Endothelial cell of umbilical vein (primary cell): ENCODE measurements around the gene SMIM38. TPM values are rescaled to one million over a fixed set of nuclear protein-coding genes. Genes with fewer than 3 reads are reported as not detected.

ENCODE experiments used
- BruUV-seq: library from RNA; stranded (reverse); fragments of 400-500 nt; replicated peaks from 2 replicates; lab custom pipeline; 2021; lab: Mats Ljungman, UMichigan
- CTCF ChIA-PET: fragments of 300-600, 350-600 bp; sonication (Branson Sonifier 250); formaldehyde crosslinking; loops from one replicate; lab custom pipeline; 2021; ENCODE audit warnings: antibody characterized with exemption, inconsistent platforms; lab: Charles Lee
- POLR2A ChIA-PET: fragments of 300-600, 350-600 bp; sonication (Branson Sonifier 250); formaldehyde crosslinking; loops from one replicate; lab custom pipeline; 2021; ENCODE audit warnings: antibody characterized with exemption, inconsistent platforms; lab: Charles Lee
- DNase-seq: peaks from one replicate; pipeline ENCODE4 v3.0.0-alpha.2; 2011; ENCODE audit warnings: low read depth, low spot score
- FAIRE-seq: peaks from 2 replicates; lab custom pipeline; 2011; peaks lifted over from hg19 to GRCh38; lab: Jason Lieb, UNC
- H2AFZ ChIP-seq: 2 replicates; pipeline ENCODE4 v1.6.0; 2012; ENCODE audit warnings: low read depth, low read length, control low read depth, inconsistent platforms
- H3K27ac ChIP-seq: 2 replicates; pipeline ENCODE4 v1.5.1; 2011; ENCODE audit warnings: low read depth, mild to moderate bottlenecking, control low read depth, low read length, moderate library complexity; ENCODE audit not compliant: insufficient read depth
- H3K27me3 ChIP-seq, 2 experiments: 2 replicates each; pipeline versions ENCODE4 v1.6.0 to v1.6.1; 2011; ENCODE audit warnings: low read length in 2 of 2, mixed read lengths in 1 of 2; ENCODE audit not compliant: control insufficient read depth in 2 of 2, insufficient read depth in 2 of 2
- H3K36me3 ChIP-seq, 2 experiments: 2 replicates in 1 of 2; 3 replicates in 1 of 2; pipeline ENCODE4 v1.5.1; 2011; ENCODE audit warnings: low read length in 2 of 2, mild to moderate bottlenecking in 1 of 2, moderate library complexity in 1 of 2; ENCODE audit not compliant: control insufficient read depth in 2 of 2, insufficient read depth in 2 of 2; ENCODE audit errors: extremely low read depth in 1 of 2
- H3K4me1 ChIP-seq: 3 replicates; pipeline ENCODE4 v1.5.1; 2011; ENCODE audit warnings: mild to moderate bottlenecking, low read length; ENCODE audit not compliant: control insufficient read depth, insufficient read depth; ENCODE audit errors: extremely low read depth
- H3K4me2 ChIP-seq: 2 replicates; pipeline ENCODE4 v1.6.1; 2011; ENCODE audit warnings: low read length, control low read depth, mixed read lengths; ENCODE audit not compliant: insufficient read depth
- H3K4me3 ChIP-seq, 3 experiments: fragments of 200-600 bp in 1 of 3; sonication (generic), shearing (Covaris generic) in 1 of 3; replicated peaks in 1 of 3; 2 replicates each; pipeline ENCODE4 v1.5.1; 2011 to 2016; ENCODE audit warnings: control low read depth in 3 of 3, low read length in 3 of 3, mild to moderate bottlenecking in 2 of 3, inconsistent platforms in 1 of 3, low read depth in 1 of 3, moderate library complexity in 1 of 3; ENCODE audit not compliant: insufficient read depth in 1 of 3
- H3K79me2 ChIP-seq: 2 replicates; pipeline ENCODE4 v1.6.0; 2012; ENCODE audit warnings: low read length, inconsistent platforms; ENCODE audit not compliant: control insufficient read depth, insufficient read depth
- H3K9ac ChIP-seq: replicated peaks from 2 replicates; pipeline ENCODE3; 2011; ENCODE audit warnings: low read length, control low read depth; ENCODE audit not compliant: insufficient read depth; ENCODE audit errors: extremely low read depth
- H3K9me1 ChIP-seq: replicated peaks from 3 replicates; pipeline ENCODE4 v1.6.0; 2011; ENCODE audit warnings: mild to moderate bottlenecking, low read length; ENCODE audit not compliant: control insufficient read depth, insufficient read depth; ENCODE audit errors: extremely low read depth
- H3K9me3 ChIP-seq: replicated peaks from 2 replicates; pipeline ENCODE4 v1.5.1; 2012; ENCODE audit warnings: low read length, inconsistent platforms; ENCODE audit not compliant: control insufficient read depth, insufficient read depth
- H4K20me1 ChIP-seq: replicated peaks from 2 replicates; pipeline ENCODE3; 2011; ENCODE audit warnings: mild to moderate bottlenecking, low read length; ENCODE audit not compliant: control insufficient read depth, insufficient read depth; ENCODE audit errors: extremely low read depth
- EZH2 ChIP-seq: IDR thresholded peaks from 2 replicates; pipeline ENCODE4 v1.6.1; 2012; ENCODE audit warnings: borderline replicate concordance, low read depth, mild to moderate bottlenecking, moderate library complexity, low read length, inconsistent platforms; ENCODE audit not compliant: severe bottlenecking
- FOS ChIP-seq: IDR thresholded peaks from 2 replicates; pipeline ENCODE4 v1.6.1; 2011; ENCODE audit warnings: mild to moderate bottlenecking, low read length, moderate library complexity, borderline replicate concordance; ENCODE audit not compliant: insufficient read depth
- GATA2 ChIP-seq: IDR thresholded peaks from 2 replicates; pipeline ENCODE4 v1.7.0; 2011; ENCODE audit warnings: low read depth, mild to moderate bottlenecking, moderate library complexity, mixed read lengths, low read length; ENCODE audit not compliant: insufficient read length, insufficient read depth
- JUN ChIP-seq: IDR thresholded peaks from 2 replicates; pipeline ENCODE4 v1.6.1; 2011; ENCODE audit warnings: borderline replicate concordance, low read depth; ENCODE audit not compliant: insufficient read length, insufficient read depth
- MYC ChIP-seq: IDR thresholded peaks from one replicate; pipeline ENCODE4 v1.6.1; 2011; ENCODE audit warnings: mild to moderate bottlenecking, low read depth, low read length
- POLR2A ChIP-seq: IDR thresholded peaks from 2 replicates; pipeline ENCODE4 v1.6.1; 2012; ENCODE audit warnings: low read depth, mild to moderate bottlenecking, control low read depth, low read length
- POLR2AphosphoS5 ChIP-seq: IDR thresholded peaks from 2 replicates; pipeline ENCODE4 v1.6.1; 2012; ENCODE audit warnings: low read depth, mild to moderate bottlenecking, control low read depth, low read length, moderate library complexity; ENCODE audit not compliant: insufficient read depth
- dilution Hi-C: fragments of 300-500 bp; cut with MboI; formaldehyde crosslinking; loops from one replicate; pipeline ENCODE4 v1.15.0; 2019; ENCODE audit warnings: low sequenced_read_pairs; ENCODE audit not compliant: extremely low pct_ligation_motif_present
- intact Hi-C: fragments of 100-400 bp; cut with micrococcal nuclease; formaldehyde crosslinking; loops from one replicate; pipeline ENCODE4 v1.10.0; 2022
- polyA plus RNA-seq, 4 experiments: library from polyadenylated mRNA; depleted of rRNA in 3 of 4; stranded (reverse) in 3 of 4; unstranded in 1 of 4; fragments of >200 nt; gene quantifications; 2 replicates each; pipeline versions ENCODE4 v1.2.1 to v1.2.3, GENCODE V29; 2011 to 2012; ENCODE audit warnings: missing spikeins in 1 of 4
- total RNA-seq: library from RNA; stranded (reverse); gene quantifications from 2 replicates; pipeline ENCODE4 v1.2.3, GENCODE V29; 2021
- TF ChIP-seq, protein P1 (sequence below): IDR thresholded peaks from 2 replicates; pipeline ENCODE4 v1.6.1; 2011; ENCODE audit not compliant: insufficient read depth, insufficient read length
- TF ChIP-seq, protein P2 (sequence below), 2 donors: IDR thresholded peaks; 1 replicate in 1 of 2; 2 replicates in 1 of 2; pipeline ENCODE4 v1.5.1; 2011; ENCODE audit warnings: low read length in 2 of 2, mild to moderate bottlenecking in 2 of 2, moderate library complexity in 2 of 2, control low read depth in 1 of 2, inconsistent platforms in 1 of 2, low read depth in 1 of 2; ENCODE audit not compliant: insufficient read depth in 1 of 2; ENCODE audit errors: extremely low read depth in 1 of 2

SMIM38 gene
- total and polyA plus RNA-seq, 2 donors (not counting 3 experiments of a cell fraction or from before 2014, with no cell fraction given), result 0.03 TPM; not detected in 1

DNA sequence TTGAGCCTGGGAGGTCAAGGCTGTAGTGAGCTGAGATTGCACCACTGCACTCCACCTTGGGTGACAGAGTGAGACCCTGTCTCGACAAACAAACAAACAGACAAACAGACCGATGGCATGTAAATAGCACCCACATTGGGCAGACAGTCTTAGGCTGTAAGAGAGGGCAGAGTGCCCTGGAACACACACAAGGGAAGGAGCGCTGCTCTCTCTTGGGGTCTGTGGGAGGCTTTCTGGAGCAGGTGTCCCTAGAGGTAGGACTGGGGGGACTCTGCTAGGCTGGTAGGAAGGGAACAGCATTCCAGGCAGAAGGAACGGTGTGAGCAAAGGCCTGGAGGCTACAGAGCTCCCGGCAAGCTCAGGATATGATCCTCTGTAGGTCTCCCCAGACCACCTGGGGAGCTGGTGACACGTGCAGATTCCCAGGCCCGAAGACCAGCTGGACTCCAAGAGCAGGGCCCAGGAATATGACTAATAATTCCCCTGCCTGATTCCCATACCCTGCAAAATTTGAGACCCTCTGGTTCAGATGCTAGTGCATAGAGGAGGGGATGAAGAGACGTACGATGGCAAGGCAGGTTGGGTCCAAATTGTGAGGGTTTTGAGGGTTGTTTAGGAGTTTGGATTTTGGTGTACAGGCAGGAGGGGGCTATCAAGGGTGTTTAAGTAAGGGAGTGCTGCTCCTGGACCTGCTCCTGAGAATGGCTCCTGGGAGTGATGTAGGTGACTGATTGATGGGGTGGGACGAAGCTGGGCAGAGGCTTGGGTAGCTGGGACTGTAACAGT, 11.6 kb downstream of the SMIM38 start:
- dilution Hi-C loops, result no loop called here
- FAIRE-seq (no peak), DNase-seq (no peak)
- Histone ChIP-seq H3K79me2 (no peaks in the 10 kb centered on the region), H3K36me3 (no peaks in the 10 kb centered on the region), H3K4me3 (no peak overlapping the region), H3K4me2 (no peak overlapping the region), H3K9me1 (no peaks in the 10 kb centered on the region), H3K27me3 (peaks cover 2 to 4% of the 10 kb centered on the region in 2 experiments), H3K27ac (no peak overlapping the region), H4K20me1 (no peaks in the 10 kb centered on the region), H3K9ac (no peak overlapping the region), H3K9me3 (no peaks in the 10 kb centered on the region), H3K4me1 (peaks cover 7% of the 10 kb centered on the region), H2AFZ (no peak overlapping the region)
- intact Hi-C loops, result no loop called here
- CTCF ChIA-PET, result interaction anchor here (2.2 kb wide), 1 partner anchor 36 kb away, joined by 11 read pairs; no protein-coding TSS in a partner anchor
- TF ChIP-seq JUN (no peak), EZH2 (no peak), POLR2A (no peak), MYC (no peak), POLR2AphosphoS5 (no peak), FOS (no peak), GATA2 (no peak)
- TF ChIP-seq, protein P1, sequence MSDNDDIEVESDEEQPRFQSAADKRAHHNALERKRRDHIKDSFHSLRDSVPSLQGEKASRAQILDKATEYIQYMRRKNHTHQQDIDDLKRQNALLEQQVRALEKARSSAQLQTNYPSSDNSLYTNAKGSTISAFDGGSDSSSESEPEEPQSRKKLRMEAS, result no peak
- TF ChIP-seq, protein P2, sequence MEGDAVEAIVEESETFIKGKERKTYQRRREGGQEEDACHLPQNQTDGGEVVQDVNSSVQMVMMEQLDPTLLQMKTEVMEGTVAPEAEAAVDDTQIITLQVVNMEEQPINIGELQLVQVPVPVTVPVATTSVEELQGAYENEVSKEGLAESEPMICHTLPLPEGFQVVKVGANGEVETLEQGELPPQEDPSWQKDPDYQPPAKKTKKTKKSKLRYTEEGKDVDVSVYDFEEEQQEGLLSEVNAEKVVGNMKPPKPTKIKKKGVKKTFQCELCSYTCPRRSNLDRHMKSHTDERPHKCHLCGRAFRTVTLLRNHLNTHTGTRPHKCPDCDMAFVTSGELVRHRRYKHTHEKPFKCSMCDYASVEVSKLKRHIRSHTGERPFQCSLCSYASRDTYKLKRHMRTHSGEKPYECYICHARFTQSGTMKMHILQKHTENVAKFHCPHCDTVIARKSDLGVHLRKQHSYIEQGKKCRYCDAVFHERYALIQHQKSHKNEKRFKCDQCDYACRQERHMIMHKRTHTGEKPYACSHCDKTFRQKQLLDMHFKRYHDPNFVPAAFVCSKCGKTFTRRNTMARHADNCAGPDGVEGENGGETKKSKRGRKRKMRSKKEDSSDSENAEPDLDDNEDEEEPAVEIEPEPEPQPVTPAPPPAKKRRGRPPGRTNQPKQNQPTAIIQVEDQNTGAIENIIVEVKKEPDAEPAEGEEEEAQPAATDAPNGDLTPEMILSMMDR (IDR thresholded peaks at IDR 0.05; ENCODE audit: extremely low read depth in 1 of 2, insufficient read depth in 1 of 2, low read depth in 1 of 2, low read length in 2 of 2), result no peak
- POLR2A ChIA-PET, result no interaction called here
- BruUV-seq, result no TSS peak
